SKM-1 treated with dmso at 0.1 percent for 144 hours (cell line): ENCODE data around the gene ZNF438.
A peak's percentile ranks its signal among the peaks of the same experiment; 100 is the strongest.

Experiments used
- DNase-seq: peaks from one replicate; lab custom pipeline; 2025; ENCODE audit not compliant: unreplicated experiment; lab: John Stamatoyannopoulos, UW

Gene ZNF438

GRCh38 chr10:31014161-31014875 is 17.3 kb downstream of the ZNF438 start:
- DNase-seq: no peak

GRCh38 chr10:31013331-31013730 is 18.3 kb downstream of the ZNF438 start:
- DNase-seq: no peak

DNA sequence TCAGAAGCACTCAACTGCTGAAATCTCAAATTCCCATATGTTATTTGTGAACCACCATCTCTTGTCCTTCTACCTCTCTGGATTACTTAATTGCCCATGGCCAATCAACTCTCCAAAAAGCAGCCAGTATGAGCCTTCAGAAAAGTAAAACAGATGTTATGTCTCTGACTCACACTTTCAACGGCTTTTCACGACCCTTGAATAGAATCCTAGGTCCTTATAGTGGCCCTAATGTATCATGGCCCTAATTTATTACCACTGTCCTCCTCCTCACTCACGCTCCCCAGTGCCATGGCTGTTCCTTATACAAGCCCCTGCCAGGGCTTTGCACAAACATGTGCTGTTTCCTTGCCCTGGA is 20.0 kb downstream of the ZNF438 start:
- no peak for DNase-seq

- no peak for DNase-seq
These were observed 20.5 kb downstream of the ZNF438 start for GRCh38 chr10:31011017-31011664.

DNA sequence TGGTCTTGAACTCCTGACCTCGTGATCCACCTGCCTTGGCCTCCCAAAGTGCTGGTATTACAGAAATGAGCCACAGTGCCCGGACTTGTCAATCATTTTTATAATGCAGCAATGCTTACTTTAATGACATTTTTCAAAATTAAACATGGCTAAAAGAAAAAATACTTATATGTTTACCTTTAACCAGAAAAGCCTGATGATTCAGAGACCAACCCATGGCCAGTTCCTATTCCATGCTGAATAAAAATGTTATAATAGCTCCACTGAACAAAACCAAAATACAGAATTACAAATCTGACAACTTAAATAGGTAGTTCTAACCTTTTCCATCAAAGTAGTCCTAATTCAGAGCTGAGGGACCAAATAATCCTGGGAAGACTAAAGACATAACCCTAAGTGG is 21.6 kb downstream of the ZNF438 start:
- DNase-seq: no peak

DNA sequence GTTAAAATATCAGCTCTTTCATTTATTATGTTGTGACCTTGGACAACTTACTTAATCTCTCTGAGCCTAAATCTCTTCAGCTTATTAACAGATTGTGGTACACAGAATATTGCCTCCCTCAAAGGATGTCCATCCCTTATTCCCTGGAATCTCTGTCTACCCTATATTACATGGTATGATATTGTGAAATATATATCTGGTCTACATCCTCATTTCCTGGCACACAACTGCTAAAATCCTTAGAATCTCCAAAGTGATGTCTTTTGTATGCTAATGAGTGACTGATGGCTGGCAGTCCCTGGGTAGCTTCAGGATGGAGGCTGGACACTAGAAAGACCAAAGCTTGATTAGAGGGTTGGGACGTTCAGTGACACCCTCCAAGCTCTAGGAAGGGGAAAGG is 25.8 kb downstream of the ZNF438 start:
- no peak for DNase-seq

DNA sequence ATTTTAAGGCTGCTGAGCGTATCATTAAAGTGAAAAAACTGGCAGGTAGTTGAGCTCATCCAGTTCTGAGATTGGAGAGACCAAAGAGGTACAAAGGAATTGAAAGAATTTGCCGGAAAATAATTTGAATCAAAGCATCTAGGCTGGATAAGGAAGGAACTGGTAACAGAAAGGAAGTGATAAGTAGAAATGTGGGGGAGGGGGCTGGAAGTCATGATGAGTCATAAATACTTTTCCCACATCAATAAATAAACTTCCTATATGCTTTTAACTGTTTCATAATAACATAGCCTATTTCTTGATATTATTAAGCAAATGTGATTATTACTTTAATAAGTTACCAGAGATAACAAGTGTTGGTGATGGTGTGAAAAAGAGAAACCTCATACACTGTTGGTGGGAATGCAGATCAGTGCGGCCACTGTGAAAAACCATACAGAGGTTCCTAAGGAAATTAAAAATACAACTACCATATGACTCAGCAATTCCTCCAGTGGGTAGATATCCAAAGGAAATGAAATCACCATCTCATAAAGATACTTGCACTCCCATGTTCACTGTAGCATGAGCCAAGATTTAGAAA is 27.0 kb downstream of the ZNF438 start:
- no peak for DNase-seq

- DNase-seq: no peak
These were observed 29.9 kb downstream of the ZNF438 start for GRCh38 chr10:31001740-31002139.

GRCh38 chr10:31000867-31001266 is 30.8 kb downstream of the ZNF438 start:
- peak; percentile 36 for DNase-seq

DNA sequence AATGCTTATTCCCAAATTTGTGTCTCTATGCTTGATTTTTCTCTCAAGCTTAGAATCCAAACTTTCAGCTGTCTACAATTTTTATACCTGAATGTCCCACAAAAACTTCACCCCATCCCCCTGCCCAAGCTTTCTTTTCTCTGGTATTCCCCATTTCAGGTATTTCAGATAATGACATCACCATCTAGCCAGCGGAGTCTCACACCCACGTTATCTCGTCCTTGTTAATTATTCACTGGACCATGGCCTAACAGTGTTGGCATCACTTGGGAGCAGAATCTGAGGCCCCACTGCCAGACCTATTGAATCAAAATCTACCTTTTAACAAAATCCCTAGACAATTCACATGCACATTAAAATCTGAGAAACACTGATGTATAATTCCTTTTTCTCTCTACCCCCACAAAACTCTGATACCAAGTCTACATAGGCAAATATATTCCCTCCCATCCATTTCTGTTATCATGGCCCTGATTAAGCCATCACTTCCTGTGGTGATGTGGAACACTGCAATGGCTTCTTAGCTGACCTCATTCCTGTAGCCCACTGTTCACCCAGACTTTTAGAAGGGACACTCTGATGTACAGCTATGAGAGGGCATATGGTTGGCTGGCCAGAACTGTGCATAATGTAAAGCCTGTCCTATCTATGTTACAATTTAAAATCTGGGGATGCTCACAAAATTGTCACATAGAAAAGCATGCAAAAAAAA is 31.4 kb downstream of the ZNF438 start:
- no peak for DNase-seq

DNA sequence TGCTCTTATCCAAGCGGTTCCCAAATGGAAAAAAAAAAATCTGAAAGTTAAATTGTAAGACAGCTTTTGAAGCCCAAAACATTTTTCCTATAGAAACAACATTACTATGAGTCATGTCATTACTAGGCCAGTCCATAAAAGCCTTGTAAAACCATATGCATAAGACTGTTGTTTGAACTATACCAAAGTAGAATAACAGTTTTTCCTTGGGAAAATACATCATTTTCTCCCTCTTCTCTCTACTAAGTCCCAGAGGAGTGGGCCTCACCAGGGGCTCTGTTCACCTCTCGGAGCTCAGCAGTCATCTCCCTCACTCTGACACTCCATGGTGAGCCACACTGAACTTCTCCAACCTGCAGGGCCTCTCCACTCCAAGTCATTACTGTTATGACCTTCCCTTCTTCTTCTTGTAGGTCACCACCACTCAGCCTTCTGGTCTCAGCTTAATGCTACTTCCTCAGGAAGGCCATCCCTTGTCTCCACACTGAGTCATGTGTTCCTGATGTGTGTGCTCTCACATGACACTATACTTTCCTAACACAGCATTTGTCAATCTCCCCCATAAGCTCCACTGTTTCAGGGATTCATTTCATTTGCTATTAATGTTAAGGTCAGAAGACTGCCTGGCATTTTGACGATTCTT is 32.5 kb downstream of the ZNF438 start:
- peak; percentile 49 for DNase-seq

- DNase-seq: no peak
These were observed 34.0 kb downstream of the ZNF438 start for GRCh38 chr10:30997536-30998235.

- no peak for DNase-seq
These were observed 35.1 kb downstream of the ZNF438 start for GRCh38 chr10:30996481-30997005.

- no peak for DNase-seq
These were observed 36.4 kb downstream of the ZNF438 start for GRCh38 chr10:30995081-30995770.

DNA sequence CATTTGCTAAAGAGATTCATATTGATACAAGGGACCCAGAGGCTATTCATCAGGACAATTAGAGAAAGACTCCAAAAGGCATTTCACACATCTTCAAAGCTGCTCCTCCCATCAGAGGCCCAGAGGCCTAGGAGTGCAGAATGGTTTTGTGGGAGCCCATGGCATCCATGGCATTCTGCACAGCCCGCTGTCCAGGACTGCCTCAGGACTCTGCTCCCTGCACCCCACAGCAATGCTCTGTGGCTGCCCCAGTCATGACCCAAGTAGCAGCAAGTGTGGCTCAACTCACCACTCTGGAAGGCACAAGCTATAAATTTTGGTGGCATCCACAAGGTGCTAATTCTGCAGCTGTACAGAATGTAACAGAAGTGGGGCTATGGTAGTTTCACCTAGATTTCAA is 38.5 kb downstream of the ZNF438 start:
- DNase-seq: no peak

- no peak for DNase-seq
These were observed 39.0 kb downstream of the ZNF438 start for GRCh38 chr10:30992681-30993080.

DNA sequence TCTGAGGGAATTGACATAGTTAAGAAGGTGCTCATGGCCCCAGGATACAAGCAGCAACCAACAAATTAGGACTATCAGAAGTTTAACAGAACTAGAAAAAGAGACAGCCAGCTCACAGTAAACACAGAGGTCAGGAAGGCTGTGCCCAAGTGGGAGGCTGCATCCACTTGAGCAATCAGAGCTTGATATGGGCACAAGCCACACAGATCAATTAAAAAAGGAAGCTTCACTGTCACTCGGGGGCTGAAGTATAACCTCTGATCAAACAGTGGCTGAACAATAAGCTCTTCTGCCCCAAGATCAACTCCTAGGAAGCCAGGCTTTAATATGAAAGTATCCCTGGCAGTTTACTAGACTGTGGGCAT is 40.0 kb downstream of the ZNF438 start:
- no peak for DNase-seq

- DNase-seq: no peak
These were observed 40.6 kb downstream of the ZNF438 start for GRCh38 chr10:30990971-30991646.

- no peak for DNase-seq
These were observed 41.3 kb downstream of the ZNF438 start for GRCh38 chr10:30990351-30990750.
